ENCODE results near the gene SPDYE18.
"Not testable (repeated sequence)": the region's sequence is repeated elsewhere in the genome, so short reads cannot be mapped to it uniquely, and the experiment has no call there.

The SPDYE18 gene

GRCh38 chr7:77008000-77008399, 54.4 kb downstream of the SPDYE18 start:
- not testable (repeated sequence) for H3K4me3 ChIP-seq (ENCODE audit: low read depth, low read length); DNase-seq (ENCODE audit: low read depth)

- not testable (repeated sequence) for DNase-seq (ENCODE audit: low read depth); H3K4me3 ChIP-seq (ENCODE audit: low read depth, low read length)
These were observed 55.9 kb downstream of the SPDYE18 start for GRCh38 chr7:77006127-77007110.

- H3K4me3 ChIP-seq (ENCODE audit: low read depth, low read length); DNase-seq (ENCODE audit: low read depth): not testable (repeated sequence)
These were observed 56.8 kb downstream of the SPDYE18 start for GRCh38 chr7:77005461-77006057.

- DNase-seq (ENCODE audit: low read depth); H3K4me3 ChIP-seq (ENCODE audit: low read depth, low read length): not testable (repeated sequence)
These were observed 58.2 kb downstream of the SPDYE18 start for GRCh38 chr7:77004151-77004550.

- DNase-seq (ENCODE audit: low read depth); H3K4me3 ChIP-seq (ENCODE audit: low read depth, low read length): not testable (repeated sequence)
These were observed 59.1 kb downstream of the SPDYE18 start for GRCh38 chr7:77003241-77003640.

GRCh38 chr7:77002678-77003233, 59.6 kb downstream of the SPDYE18 start:
- DNase-seq (ENCODE audit: low read depth); H3K4me3 ChIP-seq (ENCODE audit: low read depth, low read length): not testable (repeated sequence)

- H3K4me3 ChIP-seq (ENCODE audit: low read depth, low read length); DNase-seq (ENCODE audit: low read depth): not testable (repeated sequence)
These were observed 60.3 kb downstream of the SPDYE18 start for GRCh38 chr7:77002104-77002503.

Measured in GM12864 (cell line).